ENCODE measurements around the gene PHB1. TPM values are rescaled to one million over a fixed set of nuclear protein-coding genes. Genes with fewer than 3 reads are reported as not detected.
A peak's percentile ranks its signal among the peaks of the same experiment; 100 is the strongest.

Gene PHB1
- total RNA-seq, 2 donors from 2014 or later: 45.8 to 49.9 TPM

DNA sequence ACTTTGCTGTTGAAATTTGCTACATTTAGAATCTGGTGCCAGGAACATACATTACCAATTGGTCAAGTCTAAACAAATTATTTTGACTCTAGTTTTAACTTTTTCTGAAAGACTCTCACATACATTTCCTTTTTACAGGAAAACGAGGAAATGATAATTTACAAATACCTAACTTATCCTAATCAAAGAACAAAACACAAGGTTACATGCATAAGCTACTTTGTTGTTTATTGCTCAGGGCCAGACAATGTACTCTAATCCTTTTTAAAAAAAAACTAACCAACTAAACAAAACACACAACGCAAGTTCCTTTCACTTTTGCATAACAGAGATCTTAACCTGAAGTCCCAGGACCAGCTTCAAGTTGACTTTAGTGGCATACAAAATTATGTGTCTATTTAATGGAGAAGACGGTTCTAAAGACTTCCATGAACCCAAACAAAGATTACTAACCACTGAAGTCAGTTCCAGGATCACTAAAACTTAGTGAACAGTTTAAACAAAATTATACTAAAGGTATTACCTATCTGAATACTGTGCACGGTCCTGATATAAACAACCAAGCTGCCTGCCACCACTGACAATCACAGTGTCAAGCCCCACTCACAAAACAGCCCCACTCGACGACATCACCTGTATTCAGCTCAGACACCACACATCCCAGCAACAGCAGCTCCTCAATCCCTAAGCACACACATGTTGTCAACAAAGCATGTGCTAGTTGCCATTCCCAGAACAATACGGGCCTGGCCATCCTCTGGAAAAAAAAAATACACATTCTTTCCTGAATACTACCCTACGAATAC is 54.5 kb downstream of the PHB1 start:
- Mint-ChIP-seq H3K4me1 (peaks cover 41% of the 10 kb centered on the region), H3K27me3 (no peaks in the 10 kb centered on the region), H3K27ac (peak overlapping the region; percentile 96), H3K36me3 (ENCODE audit: low read depth) (peaks cover 4% of the 10 kb centered on the region), H3K4me3 (peak overlapping the region; percentile 97)
- no peaks in the 10 kb centered on the region for H3K9me3 ChIP-seq (ENCODE audit: control insufficient read depth, low read length, poor library complexity, severe bottlenecking)
- no peak for DNase-seq
- no peak for ATAC-seq

DNA sequence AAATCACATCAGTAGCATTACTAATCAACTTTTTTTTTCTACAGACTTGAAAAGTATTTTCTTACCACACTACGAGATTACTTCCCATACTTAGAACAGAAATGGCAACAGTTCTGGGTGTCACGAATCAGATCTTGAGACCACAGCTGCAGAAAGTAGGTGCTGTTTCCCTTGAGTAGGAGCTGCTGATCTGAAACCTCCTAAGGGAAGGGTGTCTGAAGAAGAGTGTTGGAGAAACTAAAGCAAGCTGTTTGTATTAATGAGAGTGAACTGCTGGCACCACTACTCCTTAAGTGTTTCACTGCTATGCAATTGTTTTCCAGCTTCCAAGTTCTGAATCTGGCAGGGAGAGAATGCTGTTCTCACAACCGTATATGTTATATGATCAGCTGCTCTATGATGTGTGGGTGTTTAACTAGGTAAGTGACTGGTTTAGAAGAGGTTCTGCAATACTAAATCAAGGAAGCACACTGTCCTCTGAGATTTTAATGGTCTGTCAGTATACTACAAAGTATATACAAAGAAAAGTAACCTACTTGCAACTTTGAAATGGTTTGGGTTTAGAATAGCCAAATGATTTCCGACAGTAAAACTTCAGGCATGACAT is 55.9 kb downstream of the PHB1 start:
- Mint-ChIP-seq H3K27me3 (no peaks in the 10 kb centered on the region), H3K4me3 (peak overlapping the region; percentile 73), H3K36me3 (ENCODE audit: low read depth) (peaks cover 4% of the 10 kb centered on the region), H3K27ac (peak overlapping the region; percentile 96), H3K4me1 (peaks cover 41% of the 10 kb centered on the region)
- ATAC-seq: no peak
- no peak for DNase-seq
- H3K9me3 ChIP-seq (ENCODE audit: control insufficient read depth, low read length, poor library complexity, severe bottlenecking): no peaks in the 10 kb centered on the region

GRCh38 chr17:49357516-49357915 is 57.2 kb downstream of the PHB1 start:
- H3K36me3 Mint-ChIP-seq (ENCODE audit: low read depth): peaks cover 4% of the 10 kb centered on the region

DNA sequence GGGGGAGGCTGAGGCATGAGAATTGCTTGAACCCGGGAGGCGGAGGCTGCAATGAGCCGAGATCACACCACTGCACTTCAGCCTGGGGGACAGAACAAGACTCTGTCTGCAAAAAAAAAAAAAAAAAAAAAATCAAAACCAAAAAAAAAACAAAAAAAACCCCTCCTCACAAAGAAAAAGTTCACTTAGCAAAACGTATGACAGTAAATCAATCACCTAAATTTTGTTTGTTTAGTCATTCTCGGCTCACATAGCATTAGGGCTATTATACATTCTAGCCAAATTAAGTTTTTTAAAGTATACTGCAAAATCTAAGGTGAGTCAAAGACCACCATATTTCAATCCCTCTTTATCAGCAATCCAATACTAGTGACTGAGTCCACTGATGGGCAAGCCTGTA is 58.4 kb downstream of the PHB1 start:
- DNase-seq: no peak
- H3K4me1 Mint-ChIP-seq: peaks cover 44% of the 10 kb centered on the region
- peak overlapping the region; percentile 96 for H3K27ac Mint-ChIP-seq
- no peaks in the 10 kb centered on the region for H3K27me3 Mint-ChIP-seq
- peaks cover 2% of the 10 kb centered on the region for H3K36me3 Mint-ChIP-seq (ENCODE audit: low read depth)
- ATAC-seq: no peak
- no peak overlapping the region for H3K4me3 Mint-ChIP-seq
- H3K9me3 ChIP-seq (ENCODE audit: control insufficient read depth, low read length, poor library complexity, severe bottlenecking): no peaks in the 10 kb centered on the region

More at GRCh38 chr17:49357516-49357915, 57.2 kb downstream of the PHB1 start:
- Mint-ChIP-seq H3K27ac (peak overlapping the region; percentile 96), H3K27me3 (no peaks in the 10 kb centered on the region), H3K4me1 (peaks cover 46% of the 10 kb centered on the region), H3K4me3 (peak overlapping the region; percentile 73)
- no peaks in the 10 kb centered on the region for H3K9me3 ChIP-seq (ENCODE audit: control insufficient read depth, low read length, poor library complexity, severe bottlenecking)
- ATAC-seq: no peak
- DNase-seq: no peak

Other genes starting within 250 kb of the PHB1 start
- gene GNGT2, start 204.3 kb downstream of the PHB1 start, total RNA-seq: 1 to 10 TPM; 3.0 to 4.4 TPM
- gene ABI3, start 204.2 kb downstream of the PHB1 start, total RNA-seq: 10 to 100 TPM in 1 of 2 donors, 1 to 10 TPM in 1; 6.5 to 10.5 TPM
- not detected for gene PHOSPHO1, start 184.1 kb downstream of the PHB1 start, total RNA-seq
- 10 to 100 TPM; 53.5 to 56.9 TPM for gene ZNF652, start 52.6 kb downstream of the PHB1 start, total RNA-seq
- under 1 TPM; 0.25 to 0.52 TPM for gene NGFR, start 80.4 kb upstream of the PHB1 start, total RNA-seq
- not detected for gene NXPH3, start 161.0 kb upstream of the PHB1 start, total RNA-seq

Data from T-helper 17 cell (primary cell).